Measurements from ENCODE around the gene CYP2S1.

The CYP2S1 gene

DNA sequence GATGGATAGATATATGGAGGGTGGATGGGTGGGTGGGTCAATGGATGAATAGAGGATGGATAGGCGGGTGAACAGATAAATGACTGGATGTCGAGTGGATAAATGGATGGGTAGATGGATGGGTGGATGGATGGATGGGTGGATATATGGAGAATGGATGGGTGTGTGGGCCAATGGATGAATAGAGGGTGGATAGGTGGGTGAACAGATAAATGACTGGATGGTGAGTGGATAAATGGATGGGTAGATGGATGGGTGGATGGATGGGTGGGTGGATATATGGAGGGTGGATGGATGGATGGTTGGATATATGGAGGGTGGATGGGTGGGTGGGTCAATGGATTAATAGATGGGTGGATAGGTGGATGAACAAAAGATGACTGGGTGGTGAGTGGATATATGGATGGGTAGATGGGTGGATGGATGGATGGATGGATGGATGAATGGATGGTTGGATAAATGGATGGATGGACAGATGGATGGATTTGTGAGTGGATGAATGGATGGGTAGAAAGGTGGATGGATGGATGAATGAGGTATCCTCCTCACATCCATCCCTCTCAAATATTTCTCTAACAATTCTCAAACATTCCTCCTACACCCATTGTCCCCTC lies 47.0 kb downstream of the CYP2S1 start:
- no peak overlapping the region for H3K4me3 ChIP-seq (ENCODE audit: low read length)
- H3K9me3 ChIP-seq (ENCODE audit: low read length) = no peaks in the 10 kb centered on the region
- H2AFZ ChIP-seq (ENCODE audit: low read depth, low read length) = no peak overlapping the region
- H3K4me1 ChIP-seq (ENCODE audit: insufficient read depth, low read length) = no peaks in the 10 kb centered on the region
- no peaks in the 10 kb centered on the region for H3K27me3 ChIP-seq (ENCODE audit: insufficient read depth, low read length)
- H3K36me3 ChIP-seq (ENCODE audit: insufficient read depth, low read length) = peaks cover 22% of the 10 kb centered on the region

DNA sequence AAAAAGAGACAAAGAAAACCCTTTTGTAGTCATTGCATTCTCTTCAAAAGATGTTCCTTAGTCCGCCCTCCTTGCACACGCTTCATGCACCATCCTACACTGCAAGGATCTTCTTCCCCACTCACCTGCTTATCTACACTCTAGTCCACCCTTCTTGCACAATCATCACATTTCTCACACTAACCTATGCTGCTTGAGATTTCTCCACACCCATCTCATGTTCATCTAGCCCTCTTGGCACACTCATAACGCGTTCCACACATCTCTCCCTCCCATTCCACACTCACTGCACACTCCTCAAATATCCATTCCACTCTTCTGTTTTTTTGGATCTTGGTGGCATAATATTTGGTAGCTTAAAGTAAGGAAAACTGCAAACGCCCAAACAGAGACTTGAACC lies 48.8 kb downstream of the CYP2S1 start:
- H3K27me3 ChIP-seq (ENCODE audit: insufficient read depth, low read length) = no peaks in the 10 kb centered on the region
- no peak overlapping the region for H3K4me3 ChIP-seq (ENCODE audit: low read length)
- H2AFZ ChIP-seq (ENCODE audit: low read depth, low read length) = no peak overlapping the region
- peaks cover 25% of the 10 kb centered on the region for H3K36me3 ChIP-seq (ENCODE audit: insufficient read depth, low read length)
- H3K9me3 ChIP-seq (ENCODE audit: low read length) = no peaks in the 10 kb centered on the region
- peaks cover 2% of the 10 kb centered on the region for H3K4me1 ChIP-seq (ENCODE audit: insufficient read depth, low read length)

DNA sequence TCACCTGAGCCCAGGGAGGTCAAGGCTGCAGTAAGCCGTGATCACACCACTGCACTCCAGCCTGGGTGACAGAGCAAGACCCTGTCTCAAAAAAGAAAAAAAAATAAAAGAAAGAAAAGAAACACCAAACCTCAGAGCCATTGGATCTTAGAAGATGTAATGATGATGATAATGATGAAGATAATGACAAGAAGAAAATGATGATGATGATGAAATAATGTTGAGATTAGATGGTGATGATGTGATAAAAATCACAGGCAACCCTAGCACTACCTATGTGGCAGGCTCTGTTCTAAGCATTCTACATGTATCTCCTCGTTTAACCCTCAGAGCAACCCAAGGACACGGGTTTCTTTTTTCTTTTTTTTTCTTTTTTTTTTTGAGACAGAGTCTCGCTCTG lies 51.1 kb downstream of the CYP2S1 start:
- Histone ChIP-seq H3K4me3 (ENCODE audit: low read length) (no peak overlapping the region), H3K27me3 (ENCODE audit: insufficient read depth, low read length) (no peaks in the 10 kb centered on the region), H3K9me3 (ENCODE audit: low read length) (no peaks in the 10 kb centered on the region), H2AFZ (ENCODE audit: low read depth, low read length) (no peak overlapping the region), H3K36me3 (ENCODE audit: insufficient read depth, low read length) (peaks cover 23% of the 10 kb centered on the region), H3K4me1 (ENCODE audit: insufficient read depth, low read length) (peaks cover 2% of the 10 kb centered on the region)

DNA sequence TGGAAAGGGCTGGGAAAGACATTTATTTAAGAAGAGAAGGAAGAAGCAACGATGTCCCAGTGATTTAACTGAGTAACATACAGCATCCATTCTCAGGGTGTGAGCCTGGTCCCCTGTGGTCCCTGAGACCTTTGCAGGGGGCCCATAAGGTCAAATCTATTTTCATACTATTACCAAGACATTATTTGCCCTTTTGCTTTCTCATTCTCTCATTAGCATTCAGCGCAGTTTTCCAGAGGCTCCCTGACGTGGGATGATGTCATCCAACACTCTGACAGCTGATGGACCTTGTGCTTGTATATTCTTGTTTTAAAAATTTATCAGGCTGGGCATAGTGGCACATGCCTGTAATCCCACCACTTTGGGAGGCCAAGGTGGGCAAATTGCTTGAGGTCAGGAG lies 52.8 kb downstream of the CYP2S1 start:
- peaks cover 13% of the 10 kb centered on the region for H3K36me3 ChIP-seq (ENCODE audit: insufficient read depth, low read length)
- no peak overlapping the region for H3K4me3 ChIP-seq (ENCODE audit: low read length)
- no peaks in the 10 kb centered on the region for H3K27me3 ChIP-seq (ENCODE audit: insufficient read depth, low read length)
- H3K9me3 ChIP-seq (ENCODE audit: low read length) = no peaks in the 10 kb centered on the region
- peaks cover 2% of the 10 kb centered on the region for H3K4me1 ChIP-seq (ENCODE audit: insufficient read depth, low read length)
- H2AFZ ChIP-seq (ENCODE audit: low read depth, low read length) = no peak overlapping the region

DNA sequence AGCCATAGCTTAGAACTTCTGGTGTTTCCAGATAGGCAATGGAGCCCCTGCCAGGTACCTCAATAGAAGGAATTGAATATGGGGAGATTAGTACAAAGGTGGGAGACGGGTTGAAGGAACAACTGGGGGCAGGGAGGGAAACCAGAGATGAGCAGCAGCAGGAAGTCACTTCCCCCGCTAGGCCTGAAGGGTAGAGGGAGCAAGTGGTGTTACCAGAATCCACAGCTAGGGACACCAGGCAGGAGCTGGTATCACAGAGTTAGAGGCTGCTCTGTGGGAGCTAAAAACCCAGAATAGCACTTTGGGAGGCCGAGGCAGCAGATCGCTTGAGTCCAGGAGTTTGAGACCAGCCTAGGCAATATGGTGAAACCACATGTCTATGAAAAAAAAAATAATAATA lies 55.9 kb downstream of the CYP2S1 start:
- H3K36me3 ChIP-seq (ENCODE audit: insufficient read depth, low read length) = peaks cover 19% of the 10 kb centered on the region
- no peak overlapping the region for H3K4me3 ChIP-seq (ENCODE audit: low read length)
- no peaks in the 10 kb centered on the region for H3K9me3 ChIP-seq (ENCODE audit: low read length)
- H3K4me1 ChIP-seq (ENCODE audit: insufficient read depth, low read length) = peaks cover 2% of the 10 kb centered on the region
- no peak overlapping the region for H2AFZ ChIP-seq (ENCODE audit: low read depth, low read length)
- no peaks in the 10 kb centered on the region for H3K27me3 ChIP-seq (ENCODE audit: insufficient read depth, low read length)

DNA sequence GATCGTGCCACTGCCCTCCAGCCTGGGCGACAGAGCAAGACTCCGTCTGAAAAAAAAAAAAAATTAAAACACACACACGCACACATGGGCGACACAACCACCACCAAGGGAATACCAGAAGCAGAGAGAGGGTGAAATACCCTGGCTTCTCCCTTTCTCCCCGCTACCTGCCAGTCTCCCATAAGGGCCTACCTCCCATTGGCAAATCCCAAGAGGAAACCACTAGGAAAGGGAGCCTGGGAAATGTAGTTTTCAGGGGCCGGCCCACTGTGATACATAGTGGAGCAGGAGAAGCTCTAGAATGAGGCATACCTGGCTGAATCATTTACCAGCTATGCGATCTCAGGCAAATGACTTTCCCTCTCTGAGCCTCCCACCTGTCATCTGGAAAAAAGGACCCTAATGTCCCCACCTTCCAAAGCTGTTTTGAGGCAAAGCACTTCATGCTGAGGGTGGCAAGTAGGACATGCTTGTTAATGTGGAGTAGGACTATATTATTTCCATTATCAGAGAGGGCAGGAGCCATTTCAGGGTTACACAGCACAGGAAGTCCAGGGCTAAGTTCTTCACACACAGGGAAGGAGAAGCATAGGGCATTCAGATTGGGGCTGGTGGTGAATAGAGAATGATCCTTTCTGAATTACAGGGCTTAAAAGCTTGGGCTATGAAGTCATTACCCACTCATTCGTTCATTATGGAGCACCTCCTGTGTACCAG lies 56.8 kb downstream of the CYP2S1 start:
- Histone ChIP-seq H3K4me1 (ENCODE audit: insufficient read depth, low read length) (peaks cover 2% of the 10 kb centered on the region), H3K36me3 (ENCODE audit: insufficient read depth, low read length) (peaks cover 17% of the 10 kb centered on the region), H3K27me3 (ENCODE audit: insufficient read depth, low read length) (no peaks in the 10 kb centered on the region), H3K4me3 (ENCODE audit: low read length) (no peak overlapping the region), H3K9me3 (ENCODE audit: low read length) (no peaks in the 10 kb centered on the region), H2AFZ (ENCODE audit: low read depth, low read length) (no peak overlapping the region)

DNA sequence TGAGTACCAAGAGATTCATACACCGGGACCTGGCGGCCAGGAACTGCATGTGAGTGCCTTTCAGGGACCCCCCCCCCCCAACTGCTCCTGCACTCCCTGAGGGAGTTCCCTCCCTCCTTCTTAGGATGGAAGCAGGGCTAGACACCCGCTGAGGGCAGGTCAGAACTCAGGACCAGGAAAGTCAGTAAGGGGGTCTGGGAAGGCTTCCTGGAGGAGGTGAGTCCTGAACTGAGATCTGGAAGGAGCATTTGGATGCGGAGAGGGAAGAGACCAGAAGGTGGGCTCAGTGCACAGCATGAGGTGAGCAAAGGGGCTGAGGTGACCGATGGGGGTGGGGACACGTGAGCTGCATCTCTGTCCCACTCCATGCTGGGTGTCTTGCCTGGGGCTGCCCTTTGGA lies 60.6 kb downstream of the CYP2S1 start:
- Histone ChIP-seq H3K4me1 (ENCODE audit: insufficient read depth, low read length) (no peaks in the 10 kb centered on the region), H3K36me3 (ENCODE audit: insufficient read depth, low read length) (peaks cover 25% of the 10 kb centered on the region), H3K27me3 (ENCODE audit: insufficient read depth, low read length) (no peaks in the 10 kb centered on the region), H2AFZ (ENCODE audit: low read depth, low read length) (no peak overlapping the region), H3K9me3 (ENCODE audit: low read length) (no peaks in the 10 kb centered on the region), H3K4me3 (ENCODE audit: low read length) (no peak overlapping the region)

DNA sequence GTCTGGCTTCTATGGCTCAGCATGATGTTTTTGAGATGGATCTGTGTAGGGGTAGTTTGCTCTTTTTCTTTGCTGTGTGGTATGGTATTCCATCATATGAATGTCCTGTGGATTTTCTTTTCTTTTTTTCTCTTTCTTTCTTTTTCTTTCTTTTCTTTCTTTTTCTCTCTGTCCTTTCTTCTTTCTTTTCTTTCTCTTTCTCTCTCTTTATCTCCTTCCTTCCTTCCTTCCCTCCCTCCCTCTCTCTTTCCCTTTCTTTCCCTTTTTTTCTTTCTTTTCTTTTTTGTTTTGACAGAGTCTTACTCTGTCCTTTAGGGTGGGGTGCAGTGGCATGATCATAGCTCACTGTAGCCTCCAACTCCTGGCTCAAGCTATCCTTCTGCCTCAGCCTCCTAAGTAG lies 62.2 kb downstream of the CYP2S1 start:
- Histone ChIP-seq H3K4me1 (ENCODE audit: insufficient read depth, low read length) (no peaks in the 10 kb centered on the region), H3K36me3 (ENCODE audit: insufficient read depth, low read length) (peaks cover 26% of the 10 kb centered on the region), H2AFZ (ENCODE audit: low read depth, low read length) (no peak overlapping the region), H3K4me3 (ENCODE audit: low read length) (no peak overlapping the region), H3K9me3 (ENCODE audit: low read length) (no peaks in the 10 kb centered on the region), H3K27me3 (ENCODE audit: insufficient read depth, low read length) (no peaks in the 10 kb centered on the region)
